GM12873 (cell line): ENCODE data around the gene OSM.

Experiments
- TF ChIP-seq, protein P1 (sequence below): IDR thresholded peaks from 2 replicates; pipeline ENCODE4 v1.5.1; 2012; ENCODE audit warnings: low read depth, mild to moderate bottlenecking, moderate library complexity, low read length, control low read depth; ENCODE audit not compliant: insufficient read depth; ENCODE audit errors: missing control alignments

Gene OSM

DNA sequence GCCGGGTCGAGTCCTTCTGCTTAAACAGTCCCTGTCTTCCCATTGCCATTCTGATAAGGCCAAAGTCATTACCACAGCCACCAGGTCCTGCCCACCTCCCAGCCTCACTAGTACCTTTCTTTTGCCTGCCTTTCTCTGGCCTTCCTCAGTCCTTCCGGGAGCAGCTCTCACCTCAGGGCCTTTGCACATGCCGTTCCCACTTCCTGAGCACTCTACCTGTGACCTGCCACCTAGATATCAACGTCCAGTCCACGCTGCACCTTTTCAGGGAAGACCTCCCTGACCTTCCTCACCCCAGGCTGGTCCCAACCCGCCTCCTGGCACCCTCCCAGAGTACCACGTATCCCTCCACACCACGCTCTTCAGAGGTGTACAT, 7.8 kb upstream of the OSM start:
- TF ChIP-seq, protein P1, sequence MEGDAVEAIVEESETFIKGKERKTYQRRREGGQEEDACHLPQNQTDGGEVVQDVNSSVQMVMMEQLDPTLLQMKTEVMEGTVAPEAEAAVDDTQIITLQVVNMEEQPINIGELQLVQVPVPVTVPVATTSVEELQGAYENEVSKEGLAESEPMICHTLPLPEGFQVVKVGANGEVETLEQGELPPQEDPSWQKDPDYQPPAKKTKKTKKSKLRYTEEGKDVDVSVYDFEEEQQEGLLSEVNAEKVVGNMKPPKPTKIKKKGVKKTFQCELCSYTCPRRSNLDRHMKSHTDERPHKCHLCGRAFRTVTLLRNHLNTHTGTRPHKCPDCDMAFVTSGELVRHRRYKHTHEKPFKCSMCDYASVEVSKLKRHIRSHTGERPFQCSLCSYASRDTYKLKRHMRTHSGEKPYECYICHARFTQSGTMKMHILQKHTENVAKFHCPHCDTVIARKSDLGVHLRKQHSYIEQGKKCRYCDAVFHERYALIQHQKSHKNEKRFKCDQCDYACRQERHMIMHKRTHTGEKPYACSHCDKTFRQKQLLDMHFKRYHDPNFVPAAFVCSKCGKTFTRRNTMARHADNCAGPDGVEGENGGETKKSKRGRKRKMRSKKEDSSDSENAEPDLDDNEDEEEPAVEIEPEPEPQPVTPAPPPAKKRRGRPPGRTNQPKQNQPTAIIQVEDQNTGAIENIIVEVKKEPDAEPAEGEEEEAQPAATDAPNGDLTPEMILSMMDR, result no peak

DNA sequence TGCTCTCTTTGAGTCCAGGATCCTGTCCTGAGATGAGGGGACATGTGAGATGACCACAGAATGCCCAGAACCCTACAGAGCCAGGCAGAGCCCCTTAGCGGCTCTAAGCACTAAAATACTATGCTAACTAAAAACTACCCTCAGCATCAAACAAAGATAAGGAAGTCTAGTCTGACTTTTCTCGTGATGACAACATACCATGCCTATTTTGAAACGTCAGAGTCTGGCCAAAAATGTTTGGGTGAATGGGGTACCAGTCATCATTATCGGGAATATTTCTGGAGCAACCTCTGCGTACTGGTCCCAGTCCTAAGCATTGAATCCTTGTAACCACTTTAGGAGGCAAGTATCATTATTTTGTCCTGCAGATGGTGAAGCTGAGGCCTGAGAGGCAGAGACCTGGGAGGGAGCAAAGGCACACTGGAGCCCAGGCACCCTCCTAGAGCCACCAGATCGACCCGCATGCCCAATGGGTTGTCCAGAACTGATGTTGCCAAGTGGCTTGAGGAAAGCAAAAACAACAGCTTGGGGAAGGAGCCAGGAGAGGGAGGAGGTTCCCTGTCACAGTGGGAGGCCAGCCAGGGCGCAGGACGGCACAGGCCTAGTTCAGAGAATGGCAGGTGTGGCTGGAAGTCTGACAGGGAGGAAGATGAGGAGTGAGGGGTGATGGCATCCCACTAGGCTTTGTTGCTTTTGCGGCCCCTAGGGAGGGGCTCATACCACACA, 7.2 kb upstream of the OSM start:
- TF ChIP-seq, protein P1, result no peak

DNA sequence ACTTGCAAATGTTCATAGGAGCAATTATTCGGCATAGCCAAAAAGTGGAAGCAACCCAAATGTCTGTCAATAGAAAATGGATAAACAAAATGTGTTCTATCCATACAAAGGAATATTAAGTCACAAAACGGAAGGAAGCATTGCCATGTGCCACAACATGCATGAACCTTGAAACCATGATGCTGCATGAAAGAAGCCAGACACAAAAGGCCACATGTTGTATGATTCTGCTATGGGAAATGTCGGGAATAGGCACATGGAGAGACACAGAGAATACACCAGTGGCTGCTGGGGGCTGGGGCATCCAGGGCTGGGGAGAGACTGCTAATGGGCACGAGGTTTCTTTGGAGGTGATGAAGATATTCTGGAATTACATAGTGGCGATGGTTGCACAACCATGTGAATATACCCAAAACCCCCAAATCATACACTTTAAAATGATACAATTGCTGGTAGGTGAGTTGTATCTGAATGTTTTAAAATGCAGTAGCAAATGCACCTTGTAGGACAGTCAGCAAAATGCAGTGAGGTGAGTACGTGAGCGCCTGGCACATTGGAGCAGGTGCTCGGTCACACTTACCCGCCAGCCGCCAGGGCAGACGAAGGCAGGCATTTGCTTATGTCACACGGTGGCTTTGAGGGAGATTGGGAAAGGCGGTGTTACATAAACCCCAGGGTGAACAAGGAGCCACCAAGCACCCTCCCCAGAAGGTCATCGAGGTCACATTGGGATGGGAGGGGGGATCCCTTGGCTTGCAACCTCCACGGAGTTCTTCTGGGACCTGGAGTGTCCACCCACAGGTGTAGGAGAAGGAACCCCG, 6.3 kb upstream of the OSM start:
- TF ChIP-seq, protein P1, result no peak

DNA sequence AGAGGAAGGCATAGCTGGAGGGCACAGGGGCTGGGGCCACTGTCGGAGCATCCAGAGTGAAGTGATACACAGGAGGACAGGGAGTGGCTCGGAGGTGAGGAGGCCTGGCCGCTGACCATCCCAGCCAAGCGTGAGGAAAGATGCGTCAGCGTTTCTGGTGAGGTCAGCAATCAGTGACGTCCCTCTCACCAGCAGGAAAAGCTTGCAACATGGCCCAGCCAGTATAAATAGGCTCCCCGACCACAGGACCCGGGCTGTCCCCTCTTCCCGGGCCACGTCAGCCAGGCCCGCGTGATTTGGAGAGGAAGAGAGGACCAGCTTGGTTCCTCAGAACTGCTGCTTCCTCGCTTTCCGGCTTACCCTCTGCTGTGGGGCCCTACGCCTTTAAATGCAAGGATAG, 4.2 kb upstream of the OSM start:
- TF ChIP-seq, protein P1, result no peak

DNA sequence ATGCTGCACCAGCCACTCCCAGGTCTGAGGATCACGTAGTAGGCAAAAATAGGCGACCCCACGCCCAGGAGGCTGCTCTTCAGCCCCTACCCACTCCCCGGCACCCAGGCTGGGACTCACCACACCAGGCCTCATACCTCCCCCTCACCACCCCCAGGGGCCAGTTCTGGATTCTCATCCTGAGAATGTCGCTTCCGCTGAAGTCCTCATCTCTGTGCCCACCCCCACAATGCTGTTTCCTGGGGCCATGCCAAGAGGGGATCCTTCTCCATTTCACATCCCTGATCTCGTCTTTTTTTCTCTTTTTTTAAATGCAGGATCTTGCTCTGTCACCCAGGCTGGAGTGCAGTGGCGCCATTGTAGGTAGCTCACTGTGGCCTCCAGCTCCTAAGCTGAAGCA, 1.7 kb upstream of the OSM start:
- TF ChIP-seq, protein P1, result no peak

DNA sequence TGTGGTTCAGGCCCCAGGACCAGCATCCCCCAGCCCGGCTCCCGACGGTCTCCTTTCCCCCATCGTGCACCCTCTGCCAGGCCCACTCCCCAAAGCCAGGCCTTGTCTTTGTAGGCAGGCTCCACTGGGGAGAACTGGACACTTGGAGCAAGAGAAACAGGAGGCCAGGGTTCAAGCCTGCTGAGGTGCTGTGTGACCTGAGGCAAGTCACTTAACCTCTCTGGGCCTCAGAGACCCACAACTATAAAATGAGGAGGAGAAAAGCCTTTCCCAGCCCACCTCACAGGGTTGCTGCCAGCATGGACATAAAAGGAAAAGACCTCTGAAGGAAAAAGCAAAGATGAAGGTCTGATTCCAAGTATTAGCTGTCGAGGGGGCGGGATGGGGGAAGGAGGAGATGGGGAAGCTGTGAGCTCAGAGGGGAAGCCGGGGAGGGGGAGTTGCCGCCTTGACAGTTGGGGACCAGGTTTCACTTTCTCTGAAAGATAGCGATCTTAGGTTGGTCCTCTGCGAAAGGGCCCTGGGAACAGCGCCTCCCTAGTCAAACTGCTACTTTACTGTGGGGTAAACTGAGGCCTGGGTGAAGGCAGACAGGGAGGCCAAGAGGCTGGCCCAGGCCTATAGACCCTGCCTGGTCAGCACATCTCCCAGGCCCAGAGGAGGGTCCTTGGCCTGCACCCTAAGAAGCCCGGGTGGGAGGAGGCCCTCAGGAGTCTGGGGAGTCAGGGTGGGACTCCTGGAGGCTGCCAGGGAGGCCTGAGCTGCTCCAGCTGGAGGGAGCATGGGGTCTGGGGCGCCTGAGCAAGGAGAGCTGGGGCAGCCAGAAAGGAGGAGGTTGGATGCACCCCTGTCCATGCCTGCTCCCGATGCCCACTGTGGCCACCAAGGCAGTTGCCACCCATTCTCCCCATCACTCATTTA, 991 bp upstream of the OSM start:
- TF ChIP-seq, protein P1, result no peak

DNA sequence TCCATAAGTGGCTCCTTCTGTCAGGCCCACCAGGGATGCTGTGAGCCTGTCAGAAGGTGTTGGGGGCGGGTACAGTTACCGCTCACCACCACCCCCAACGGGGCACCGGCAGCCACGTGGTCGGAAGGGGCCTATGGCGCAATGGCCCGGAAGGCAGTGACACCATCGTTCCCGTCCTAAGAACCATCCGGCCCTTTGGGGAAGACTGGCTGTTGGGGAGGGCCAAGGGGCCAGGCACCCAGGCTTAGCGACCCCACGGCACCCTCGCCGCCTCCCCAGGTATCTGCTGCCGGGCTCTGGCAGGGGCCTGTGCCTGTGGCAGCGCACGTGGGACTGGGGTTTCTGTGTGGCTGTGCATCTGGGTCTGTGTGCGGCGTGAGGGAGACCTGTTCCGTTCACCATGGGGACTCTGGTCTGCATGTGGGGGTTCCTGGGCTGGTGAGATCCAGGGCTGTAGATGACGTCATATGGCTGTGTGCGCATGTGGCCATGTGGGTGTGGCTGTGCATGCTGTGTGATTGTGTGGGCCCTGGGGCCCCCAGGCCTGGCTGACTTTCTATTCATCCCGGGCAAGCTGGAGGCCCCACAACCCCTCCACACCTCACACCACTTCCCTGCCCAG, 717 bp downstream of the OSM start:
- TF ChIP-seq, protein P1, result no peak
